Prostate gland (tissue), 2 donors: ENCODE measurements around the gene PUM2. TPM values are rescaled to one million over a fixed set of nuclear protein-coding genes. Genes with fewer than 3 reads are reported as not detected.
A peak's percentile ranks its signal among the peaks of the same experiment; 100 is the strongest.

Experiments
- DNase-seq: peaks from one replicate; pipeline ENCODE4 v3.0.0-alpha.2; 2019; ENCODE audit warnings: low spot score
- H3K27ac ChIP-seq, 2 donors: fragments of 200-600 bp; sonication (generic); 2 replicates each; pipeline ENCODE4 v1.5.1; 2017 to 2019
- H3K27me3 ChIP-seq: fragments of 200-600 bp; sonication (generic); replicated peaks from 2 replicates; pipeline ENCODE4 v1.5.1; 2019; ENCODE audit not compliant: insufficient read depth
- H3K36me3 ChIP-seq, 2 donors: fragments of 200-600 bp; sonication (generic); 1 replicate in 1 of 2; 2 replicates in 1 of 2; pipeline versions ENCODE4 v1.5.1 to v1.8.1; 2017 to 2019
- H3K4me1 ChIP-seq: fragments of 200-600 bp; sonication (generic); replicated peaks from 2 replicates; pipeline ENCODE4 v1.5.1; 2019
- H3K4me3 ChIP-seq, 2 donors: fragments of 200-600 bp; sonication (generic); 2 replicates each; pipeline ENCODE4 v1.5.1; 2017 to 2019
- H3K9me3 ChIP-seq: fragments of 200-600 bp; sonication (generic); 2 replicates; pipeline ENCODE4 v1.5.1; 2017
- CTCF ChIP-seq, 4 experiments: fragments of 200-600 bp in 2 of 4; fragments of 450-650 bp in 2 of 4; sonication (generic) in 2 of 4; IDR thresholded peaks; 1 replicate in 3 of 4; 2 replicates in 1 of 4; pipeline ENCODE4 v1.5.1; 2016 to 2019; ENCODE audit warnings: antibody characterized with exemption in 4 of 4, mild to moderate bottlenecking in 2 of 4, moderate library complexity in 2 of 4
- POLR2A ChIP-seq: fragments of 450-650 bp; IDR thresholded peaks from one replicate; pipeline ENCODE4 v1.6.1; 2016; ENCODE audit warnings: antibody characterized with exemption, mild to moderate bottlenecking
- POLR2AphosphoS5 ChIP-seq: sonication (generic); formaldehyde crosslinking; IDR thresholded peaks from one replicate; pipeline ENCODE4 v1.6.1; 2017; ENCODE audit warnings: antibody characterized with exemption
- WGBS: methylation state at CpG from one replicate; pipeline ENCODE4 v1.1.5; 2018; 5-methylcytosine and 5-hydroxymethylcytosine counted together
- intact Hi-C: fragments of 100-400 bp; cut with DNase I; formaldehyde crosslinking; loops from one replicate; pipeline ENCODE4 v1.14.2; 2022
- total RNA-seq, 2 donors: library from RNA; depleted of rRNA; stranded (reverse); fragments of >200 nt; gene quantifications; one replicate each; pipeline ENCODE4 v1.1.0, GENCODE V29; 2016

Gene PUM2
- total RNA-seq, 2 donors from 2014 or later = 60.8 to 89.0 TPM

GRCh38 chr2:20217041-20217970, 133.3 kb downstream of the PUM2 start:
- peaks cover 18% of the 10 kb centered on the region for H3K4me1 ChIP-seq
- TF ChIP-seq POLR2A = peak; percentile 53
- TF ChIP-seq POLR2AphosphoS5 = peak; percentile 65
- no peak for TF ChIP-seq CTCF (IDR thresholded peaks at IDR 0.05)
- intact Hi-C loops = no loop called here
- peak; percentile 86 for DNase-seq
- H3K4me3 ChIP-seq = no peak overlapping the region
- no peaks in the 10 kb centered on the region for H3K9me3 ChIP-seq
- no peaks in the 10 kb centered on the region for H3K36me3 ChIP-seq
- WGBS = 70% methylated on average over 19 of the region's 21 CpGs
- no peaks in the 10 kb centered on the region for H3K27me3 ChIP-seq
- peak overlapping the region; percentile 54 to 71 for H3K27ac ChIP-seq

GRCh38 chr2:20216130-20217025, 134.3 kb downstream of the PUM2 start:
- intact Hi-C loops = no loop called here

GRCh38 chr2:20215183-20216040, 135.2 kb downstream of the PUM2 start:
- H3K4me3 ChIP-seq = no peak overlapping the region
- intact Hi-C loops = no loop called here
- H3K27ac ChIP-seq = peak overlapping the region; percentile 71 to 86
- no peaks in the 10 kb centered on the region for H3K36me3 ChIP-seq
- H3K9me3 ChIP-seq = no peaks in the 10 kb centered on the region
- no peaks in the 10 kb centered on the region for H3K27me3 ChIP-seq
- 78% methylated on average over 12 of the region's 13 CpGs for WGBS
- peaks cover 20% of the 10 kb centered on the region for H3K4me1 ChIP-seq
- TF ChIP-seq CTCF (IDR thresholded peaks at IDR 0.05) (no peak), POLR2AphosphoS5 (no peak), POLR2A (no peak)
- DNase-seq = no peak

More at GRCh38 chr2:20216130-20217025, 134.3 kb downstream of the PUM2 start:
- no peaks in the 10 kb centered on the region for H3K36me3 ChIP-seq
- 64% methylated on average over 22 of the region's 22 CpGs for WGBS
- peaks cover 20% of the 10 kb centered on the region for H3K4me1 ChIP-seq
- no peak for DNase-seq
- no peak overlapping the region for H3K4me3 ChIP-seq
- no peaks in the 10 kb centered on the region for H3K9me3 ChIP-seq
- H3K27ac ChIP-seq = peak overlapping the region; percentile 71 to 86
- H3K27me3 ChIP-seq = no peaks in the 10 kb centered on the region
- TF ChIP-seq POLR2A (no peak), CTCF (IDR thresholded peaks at IDR 0.05) (no peak), POLR2AphosphoS5 (no peak)

- H3K27ac ChIP-seq = peak overlapping the region; percentile 71 to 86
- H3K4me1 ChIP-seq = peaks cover 20% of the 10 kb centered on the region
- no peaks in the 10 kb centered on the region for H3K9me3 ChIP-seq
- no peak overlapping the region for H3K4me3 ChIP-seq
- 63% methylated on average over 2 of the region's 2 CpGs for WGBS
- no peak for DNase-seq
- no peaks in the 10 kb centered on the region for H3K27me3 ChIP-seq
- H3K36me3 ChIP-seq = no peaks in the 10 kb centered on the region
- intact Hi-C loops = no loop called here
- TF ChIP-seq CTCF (IDR thresholded peaks at IDR 0.05) (no peak), POLR2AphosphoS5 (no peak), POLR2A (no peak)
Measured at GRCh38 chr2:20214566-20215182, 136.0 kb downstream of the PUM2 start.
